Breast epithelium (tissue), 4 donors: ENCODE results near the gene KCNK4. TPM values are rescaled to one million over a fixed set of nuclear protein-coding genes. Genes with fewer than 3 reads are reported as not detected.

Experiments used
- DNase-seq, 2 donors: peaks; one replicate each; pipeline ENCODE4 v3.0.0-alpha.2; 2019; ENCODE audit warnings: low spot score in 2 of 2
- H3K27ac ChIP-seq, 2 donors: fragments of 200-600 bp; sonication (generic) in 1 of 2; one replicate each; pipeline ENCODE4 v1.5.1; 2016 to 2019; ENCODE audit warnings: mild to moderate bottlenecking in 1 of 2
- H3K27me3 ChIP-seq, 2 donors: fragments of 200-600 bp; sonication (generic) in 1 of 2; one replicate each; pipeline versions ENCODE4 v1.5.1 to v1.6.0; 2017 to 2019; ENCODE audit warnings: control low read depth in 1 of 2, mild to moderate bottlenecking in 1 of 2
- H3K36me3 ChIP-seq: fragments of 200-600 bp; one replicate; pipeline ENCODE4 v1.5.1; 2019
- H3K4me1 ChIP-seq, 2 donors: fragments of 200-600 bp; sonication (generic); one replicate each; pipeline ENCODE4 v1.5.1; 2016 to 2019; ENCODE audit warnings: control low read depth in 1 of 2
- H3K4me3 ChIP-seq, 3 donors: fragments of 200-600 bp; sonication (generic); 1 replicate in 2 of 3; 2 replicates in 1 of 3; pipeline ENCODE4 v1.5.1; 2016 to 2019; ENCODE audit warnings: mild to moderate bottlenecking in 3 of 3, moderate library complexity in 2 of 3
- H3K9me3 ChIP-seq, 2 donors: fragments of 200-600 bp; sonication (generic) in 1 of 2; one replicate each; pipeline ENCODE4 v1.5.1; 2016 to 2019; ENCODE audit warnings: control low read depth in 1 of 2
- CTCF ChIP-seq, 3 donors: fragments of 450-650 bp; IDR thresholded peaks; one replicate each; pipeline ENCODE4 v1.5.1; 2016 to 2017; ENCODE audit warnings: antibody characterized with exemption in 3 of 3, mild to moderate bottlenecking in 3 of 3, moderate library complexity in 3 of 3
- POLR2A ChIP-seq: fragments of 450-650 bp; IDR thresholded peaks from one replicate; pipeline ENCODE4 v1.6.1; 2016; ENCODE audit warnings: antibody characterized with exemption, mild to moderate bottlenecking, moderate library complexity
- POLR2AphosphoS5 ChIP-seq, 3 donors: sonication (generic); formaldehyde crosslinking; IDR thresholded peaks; one replicate each; pipeline ENCODE4 v1.6.1; 2017; ENCODE audit warnings: antibody characterized with exemption in 3 of 3
- intact Hi-C: fragments of 100-400 bp; cut with DNase I; formaldehyde crosslinking; loops from one replicate; pipeline ENCODE4 v1.15.1; 2023; ENCODE audit warnings: low total_unique reads
- total RNA-seq, 3 donors: library from RNA; depleted of rRNA; stranded (reverse); fragments of >200 nt; gene quantifications; one replicate each; pipeline ENCODE4 v1.1.0, GENCODE V29; 2016

KCNK4 gene
- total RNA-seq, 3 donors from 2014 or later: 2.3 TPM; not detected in 2

- H3K4me3 ChIP-seq: peak within 1 kb of the TSS; percentile 24 to 37 (median 30)
- intact Hi-C loops: no loop called here
- no peaks in the 10 kb centered on the region for H3K36me3 ChIP-seq
- H3K4me1 ChIP-seq: peaks cover 0 to 4% of the 10 kb centered on the region in 2 donors
- no peaks in the 10 kb centered on the region for H3K27me3 ChIP-seq
- no peaks in the 10 kb centered on the region for H3K9me3 ChIP-seq
- DNase-seq: no peak
- TF ChIP-seq POLR2AphosphoS5 (IDR thresholded peaks at IDR 0.05): no peak
- TF ChIP-seq POLR2A: no peak
- TF ChIP-seq CTCF (IDR thresholded peaks at IDR 0.05): no peak
- peak within 1 kb of the TSS; percentile 38 to 44 for H3K27ac ChIP-seq
Observed at GRCh38 chr11:64339754-64340408, 48.8 kb downstream of the KCNK4 start, which contains the start of gene CCDC88B. CCDC88B (plus strand) TSS chr11:64340204; CDS start chr11:64340267, 63 bp downstream.

- no peaks in the 10 kb centered on the region for H3K36me3 ChIP-seq
- peak overlapping the region; percentile 24 to 37 (median 30) for H3K4me3 ChIP-seq
- peaks cover 0 to 4% of the 10 kb centered on the region in 2 donors for H3K4me1 ChIP-seq
- DNase-seq: no peak
- intact Hi-C loops: no loop called here
- H3K27me3 ChIP-seq: no peaks in the 10 kb centered on the region
- H3K27ac ChIP-seq: peak overlapping the region; percentile 38 to 44
- TF ChIP-seq CTCF (IDR thresholded peaks at IDR 0.05) (no peak), POLR2AphosphoS5 (IDR thresholded peaks at IDR 0.05) (no peak), POLR2A (no peak)
- H3K9me3 ChIP-seq: no peaks in the 10 kb centered on the region
Observed at GRCh38 chr11:64340671-64341335, 49.7 kb downstream of the KCNK4 start.

- Histone ChIP-seq H3K27me3 (no peaks in the 10 kb centered on the region), H3K4me1 (peaks cover 0 to 4% of the 10 kb centered on the region in 2 donors), H3K27ac (no peak overlapping the region), H3K36me3 (no peaks in the 10 kb centered on the region), H3K9me3 (no peaks in the 10 kb centered on the region), H3K4me3 (no peak overlapping the region)
- DNase-seq: no peak
- TF ChIP-seq POLR2AphosphoS5 (IDR thresholded peaks at IDR 0.05): no peak
- no peak for TF ChIP-seq POLR2A
- no peak for TF ChIP-seq CTCF (IDR thresholded peaks at IDR 0.05)
- intact Hi-C loops: no loop called here
Observed at GRCh38 chr11:64341429-64341828, 50.3 kb downstream of the KCNK4 start.

GRCh38 chr11:64341851-64342791, 51.0 kb downstream of the KCNK4 start:
- peak; percentile 88 to 89 for DNase-seq
- Histone ChIP-seq H3K36me3 (no peaks in the 10 kb centered on the region), H3K4me1 (peaks cover 0 to 4% of the 10 kb centered on the region in 2 donors), H3K9me3 (no peaks in the 10 kb centered on the region), H3K27me3 (no peaks in the 10 kb centered on the region), H3K27ac (peak overlapping the region; percentile 75 to 78), H3K4me3 (peak overlapping the region; percentile 18 to 63 (median 44))
- intact Hi-C loops: no loop called here
- no peak for TF ChIP-seq POLR2A
- peak; percentile 25 to 34 (median 33) for TF ChIP-seq CTCF (IDR thresholded peaks at IDR 0.05)
- TF ChIP-seq POLR2AphosphoS5 (IDR thresholded peaks at IDR 0.05): peak in 1 of 3 donors; percentile 59
